Kidney (tissue), 14 donors: Measurements from ENCODE around the gene VTA1. TPM values are rescaled to one million over a fixed set of nuclear protein-coding genes. Genes with fewer than 3 reads are reported as not detected.

Source experiments
- DNase-seq, 5 donors: peaks; one replicate each; pipeline ENCODE4 v3.0.0-alpha.2; 2013 to 2020
- FAIRE-seq: peaks from 2 replicates; lab custom pipeline; 2012; peaks lifted over from hg19 to GRCh38; lab: Jason Lieb, UNC
- H3K27ac ChIP-seq, 2 donors: one replicate each; pipeline ENCODE4 v1.7.0; 2013; ENCODE audit warnings: low read depth in 2 of 2, low read length in 2 of 2, inconsistent platforms in 1 of 2
- H3K27me3 ChIP-seq: one replicate; pipeline ENCODE4 v1.7.1; 2013; ENCODE audit warnings: low read length, inconsistent platforms; ENCODE audit not compliant: control insufficient read depth, insufficient read depth
- H3K36me3 ChIP-seq, 3 donors: one replicate each; pipeline versions ENCODE4 v1.7.0 to v1.7.1; 2013; ENCODE audit warnings: low read length in 3 of 3, control low read depth in 1 of 3, inconsistent platforms in 1 of 3; ENCODE audit not compliant: insufficient read depth in 3 of 3, control insufficient read depth in 2 of 3
- H3K4me1 ChIP-seq, 3 donors: one replicate each; pipeline versions ENCODE4 v1.7.0 to v1.7.1; 2013; ENCODE audit warnings: low read length in 3 of 3, inconsistent platforms in 1 of 3, low read depth in 1 of 3; ENCODE audit not compliant: control insufficient read depth in 2 of 3, insufficient read depth in 2 of 3
- H3K4me3 ChIP-seq, 3 donors: one replicate each; pipeline versions ENCODE4 v1.7.0 to v1.8.1; 2013; ENCODE audit warnings: low read length in 3 of 3, control low read depth in 1 of 3, inconsistent platforms in 1 of 3
- H3K9ac ChIP-seq, 3 donors: one replicate each; pipeline versions ENCODE4 v1.7.0 to v1.7.1; 2013; ENCODE audit warnings: low read length in 3 of 3, control low read depth in 1 of 3, inconsistent platforms in 1 of 3
- H3K9me3 ChIP-seq, 3 donors: one replicate each; pipeline versions ENCODE4 v1.7.0 to v1.7.1; 2013; ENCODE audit warnings: low read length in 3 of 3, control low read depth in 1 of 3, inconsistent platforms in 1 of 3; ENCODE audit not compliant: control insufficient read depth in 2 of 3, insufficient read depth in 1 of 3
- CTCF ChIP-seq: IDR thresholded peaks from 3 replicates; pipeline ENCODE4 v1.5.1; 2012; ENCODE audit warnings: mild to moderate bottlenecking, moderate library complexity, borderline replicate concordance; ENCODE audit not compliant: insufficient read depth; ENCODE audit errors: extremely low read depth
- intact Hi-C: fragments of 100-400 bp; cut with DNase I; formaldehyde crosslinking; loops from one replicate; pipeline ENCODE4 v1.11.1; 2022
- polyA plus RNA-seq: library from polyadenylated mRNA; stranded (reverse); fragments of 350-450 nt; fragmentation: Illumina TruSeq; extraction: RNeasy Lipid Tissue Mini Kit (QIAGEN cat#74804); gene quantifications from one replicate; pipeline ENCODE4 v1.2.3, GENCODE V29; 2014; ENCODE audit warnings: low read depth, low replicate concordance; ENCODE audit not compliant: insufficient read depth
- total RNA-seq: library from RNA; stranded (reverse); fragmentation: NEBNext Ultra II Directional; extraction: Animal tissue kit (Norgen Biotek cat#: 25700); gene quantifications from one replicate; pipeline ENCODE4 v1.2.1, GENCODE V29; 2021
- donor health status: control.
- donor health status: control.
- donor health status: control.
- donor health status: control.
- donor health status: control.
- donor health status: DM: yes; HTN: yes; CAD: no.
- donor health status: Normal renal cell carcinoma (clear cell type).

Gene VTA1
- total and polyA plus RNA-seq, 2 donors from 2014 or later, result 32.9 to 37.2 TPM

GRCh38 chr6:142152746-142153145 lies 5.7 kb downstream of the VTA1 start:
- Histone ChIP-seq H3K9ac (no peak overlapping the region), H3K27me3 (no peaks in the 10 kb centered on the region), H3K4me1 (peaks cover 0 to 8% (median 4%) of the 10 kb centered on the region in 3 donors), H3K27ac (no peak overlapping the region), H3K9me3 (no peaks in the 10 kb centered on the region), H3K4me3 (no peak overlapping the region), H3K36me3 (no peaks in the 10 kb centered on the region)
- intact Hi-C loops, result no loop called here
- FAIRE-seq (no peak), DNase-seq (no peak)
- TF ChIP-seq CTCF, result no peak

GRCh38 chr6:142153196-142153595 lies 6.1 kb downstream of the VTA1 start:
- peaks cover 0 to 8% (median 4%) of the 10 kb centered on the region in 3 donors for H3K4me1 ChIP-seq
- FAIRE-seq (no peak), DNase-seq (no peak)
- no peaks in the 10 kb centered on the region for H3K36me3 ChIP-seq
- H3K27me3 ChIP-seq, result no peaks in the 10 kb centered on the region
- no peaks in the 10 kb centered on the region for H3K9me3 ChIP-seq
- TF ChIP-seq CTCF, result no peak
- no peak overlapping the region for H3K4me3 ChIP-seq
- H3K9ac ChIP-seq, result no peak overlapping the region
- intact Hi-C loops, result no loop called here
- H3K27ac ChIP-seq, result no peak overlapping the region

- intact Hi-C loops, result no loop called here
- no peak for FAIRE-seq
Measured at GRCh38 chr6:142154336-142154735, 7.3 kb downstream of the VTA1 start.

More at GRCh38 chr6:142154336-142154735, 7.3 kb downstream of the VTA1 start:
- Histone ChIP-seq H3K9ac (no peak overlapping the region), H3K27ac (no peak overlapping the region), H3K4me1 (peaks cover 0 to 4% (median 0%) of the 10 kb centered on the region in 3 donors), H3K27me3 (no peaks in the 10 kb centered on the region), H3K4me3 (no peak overlapping the region), H3K36me3 (no peaks in the 10 kb centered on the region), H3K9me3 (no peaks in the 10 kb centered on the region)
- no peak for DNase-seq
- TF ChIP-seq CTCF, result no peak
